Right ventricle myocardium inferior (tissue), 1 donor: ENCODE results near the gene FAM24A. TPM values are rescaled to one million over a fixed set of nuclear protein-coding genes. Genes with fewer than 3 reads are reported as not detected.

Source experiments
- ATAC-seq: fragments of 200-7000 bp; cut with Tn5 transposase; one replicate; pipeline ENCODE4 v1.9.1; 2020; ENCODE audit warnings: mild to moderate bottlenecking, moderate library complexity
- DNase-seq: peaks from one replicate; pipeline ENCODE4 v3.0.0; 2021; ENCODE audit errors: missing footprints
- intact Hi-C: fragments of 100-400 bp; cut with DNase I; formaldehyde crosslinking; loops from one replicate; pipeline ENCODE4 v1.11.0; 2022
- total RNA-seq: library from RNA; stranded (reverse); fragmentation: NEBNext Ultra II Directional; extraction: Animal tissue kit (Norgen Biotek cat#: 25700); gene quantifications from one replicate; pipeline ENCODE4 v1.2.1, GENCODE V29; 2021
- donor health status: DM: no; HTN: yes; CAD: no; lungs with severe emphysema.

FAM24A gene
- total RNA-seq, 1 donor from 2014 or later, result not detected

GRCh38 chr10:122911889-122912484 is 1.6 kb downstream of the FAM24A start:
- intact Hi-C loops, result no loop called here
- DNase-seq, result no peak
- no peak for ATAC-seq

- no peak for DNase-seq
- intact Hi-C loops, result no loop called here
These were observed 5.3 kb downstream of the FAM24A start for GRCh38 chr10:122915700-122916099.

GRCh38 chr10:122930140-122930539 is 19.7 kb downstream of the FAM24A start:
- intact Hi-C loops, result no loop called here
- DNase-seq, result no peak
- no peak for ATAC-seq

More at GRCh38 chr10:122915700-122916099, 5.3 kb downstream of the FAM24A start:
- no peak for ATAC-seq

- DNase-seq, result no peak
- intact Hi-C loops, result no loop called here
- ATAC-seq, result no peak
These were observed 20.9 kb downstream of the FAM24A start for GRCh38 chr10:122931088-122931906.

DNA sequence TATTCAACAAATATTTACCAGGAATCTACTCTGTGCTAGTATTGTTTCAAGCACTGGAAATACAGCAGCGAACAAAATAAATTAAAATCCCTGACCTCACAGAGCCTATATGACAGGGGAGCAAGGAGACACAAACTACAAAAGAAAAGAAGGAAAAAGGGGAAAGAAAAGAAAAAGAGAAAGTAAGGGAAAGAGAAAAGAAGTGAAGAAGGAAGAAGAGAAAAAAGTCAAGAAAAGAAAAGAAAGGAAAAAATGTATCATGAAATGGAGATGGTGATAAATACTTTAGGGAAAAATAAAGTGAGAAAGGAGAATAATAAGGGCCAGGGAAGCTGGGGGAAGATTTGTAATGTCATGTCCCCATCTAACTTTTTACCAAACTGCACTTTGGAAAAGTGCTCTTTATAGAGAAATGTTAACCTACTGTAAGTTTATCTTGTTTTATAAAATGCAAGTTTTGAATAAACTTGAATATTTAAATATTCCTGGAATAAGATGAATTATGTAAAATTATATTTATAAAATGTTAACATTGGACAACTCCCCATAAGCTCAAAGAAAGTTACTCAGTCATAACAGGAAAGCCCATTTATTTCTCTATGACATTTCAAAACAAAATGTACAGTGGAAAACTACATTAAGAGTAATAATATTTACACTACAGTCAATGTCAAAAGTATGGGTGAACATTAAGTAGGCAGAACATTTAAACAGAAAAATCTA is 28.9 kb downstream of the FAM24A start:
- ATAC-seq, result no peak

DNA sequence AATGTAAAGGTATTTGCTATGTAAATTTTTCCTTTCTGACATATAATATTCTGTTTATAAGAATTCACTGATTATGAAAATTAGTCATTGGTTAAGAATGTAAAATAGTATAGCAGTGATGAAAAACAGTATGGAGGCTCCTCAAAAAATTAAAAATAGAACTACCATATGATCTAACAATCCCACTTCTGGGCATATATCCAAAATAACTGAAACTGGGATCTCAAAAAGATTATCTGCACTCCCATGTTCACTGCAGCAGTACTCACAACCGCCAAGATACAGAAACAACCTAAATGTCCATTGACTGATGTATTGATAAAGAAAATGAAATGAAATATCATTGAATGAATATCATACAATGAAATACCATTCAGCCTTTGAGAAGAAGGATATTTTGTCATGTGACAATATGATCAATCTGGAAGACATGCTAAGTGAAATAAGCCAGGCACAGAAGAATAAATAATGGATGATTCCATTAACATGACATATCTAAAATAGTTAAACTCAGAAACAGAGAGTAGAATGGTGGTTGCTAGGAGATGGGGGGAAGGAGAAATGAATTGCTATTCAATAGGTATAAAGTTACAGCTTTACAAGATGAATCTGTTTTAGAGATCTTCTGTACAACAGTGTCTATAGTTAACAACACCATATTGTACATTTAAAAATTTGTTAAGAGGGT is 29.6 kb downstream of the FAM24A start:
- intact Hi-C loops, result no loop called here
- no peak for ATAC-seq

More for the DNA sequence above, 28.9 kb downstream of the FAM24A start:
- intact Hi-C loops, result no loop called here
- no peak for DNase-seq

DNA sequence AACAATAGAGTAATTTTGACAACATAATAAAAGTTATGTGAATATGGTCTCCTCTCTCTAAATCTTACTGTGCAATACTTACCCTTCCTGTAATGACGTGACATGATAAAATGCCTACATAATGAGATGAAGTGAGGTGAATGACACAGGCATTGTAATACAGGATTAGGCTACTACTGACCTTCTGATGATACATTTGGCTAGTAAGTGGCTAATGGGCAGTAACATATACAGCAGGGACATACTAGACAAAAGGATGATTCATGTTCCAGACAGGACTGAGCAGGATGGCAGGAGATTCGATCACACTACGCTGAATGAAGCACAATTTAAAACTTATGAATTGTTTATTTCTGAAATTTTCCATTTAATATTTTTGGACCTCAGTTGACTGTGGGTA is 38.9 kb downstream of the FAM24A start:
- ATAC-seq (no peak), DNase-seq (no peak)
- intact Hi-C loops, result no loop called here

More for the DNA sequence above, 29.6 kb downstream of the FAM24A start:
- no peak for DNase-seq

DNA sequence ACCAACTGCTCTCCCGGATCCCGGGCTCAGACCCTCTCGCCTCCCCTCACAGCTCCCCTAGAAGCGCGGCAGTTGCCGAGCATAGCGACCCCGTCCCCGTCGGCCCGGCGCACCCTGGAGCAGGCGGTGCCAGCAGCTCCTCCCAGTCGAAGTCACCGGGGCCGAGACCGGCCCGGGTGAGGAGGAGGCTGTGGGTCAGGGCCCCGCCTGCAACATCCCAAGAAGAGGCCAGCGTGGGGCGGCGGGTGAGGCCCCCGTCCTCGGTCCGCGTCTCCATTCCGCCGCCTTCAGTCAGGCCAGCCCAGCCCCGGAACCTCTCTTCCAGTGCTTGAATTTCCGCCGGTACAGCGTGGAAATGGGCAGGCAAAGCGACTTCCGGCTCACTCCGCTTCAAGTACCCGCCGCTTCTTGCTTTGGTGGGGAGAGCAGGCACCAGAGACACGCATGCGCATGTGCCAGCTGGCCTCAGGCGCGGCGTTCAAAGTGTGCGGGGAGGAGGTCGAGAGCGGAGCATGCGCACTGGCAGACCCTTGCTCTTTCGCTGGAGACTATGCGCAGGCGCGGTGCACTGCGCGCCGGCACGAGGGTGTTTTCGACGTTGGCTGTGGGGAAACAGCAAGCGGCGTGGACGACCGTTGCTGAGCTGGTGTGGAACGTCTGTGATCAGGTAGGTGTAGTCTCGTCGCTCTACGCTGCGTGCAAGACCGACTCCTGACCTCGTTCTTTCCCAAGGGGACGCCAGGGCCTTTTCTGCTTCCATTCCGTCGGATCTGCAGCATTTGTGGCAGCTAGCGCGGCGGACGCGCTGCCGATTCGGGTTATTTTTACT is 43.7 kb downstream of the FAM24A start, which contains the start of gene C10orf88:
Gene C10orf88, minus strand, starts transcription at position 326 of the 829 bp plus-strand sequence. Its CDS starts 49 bp downstream, at position 277.
- peak; percentile 99 for ATAC-seq
- intact Hi-C loops, result loop anchor here (1.0 to 5.0 kb wide), 2 partner anchors 26 to 53 kb away; partner anchors contain the start of genes ACADSB, IKZF5 and PSTK

GRCh38 chr10:122954731-122955050 is 44.3 kb downstream of the FAM24A start:
- ATAC-seq, result no peak
- peak; percentile 65 for DNase-seq
- intact Hi-C loops, result loop anchor here (1.0 to 5.0 kb wide), 2 partner anchors 26 to 53 kb away; partner anchors contain the start of genes ACADSB, IKZF5 and PSTK

More for the DNA sequence above, 43.7 kb downstream of the FAM24A start, which contains the start of gene C10orf88:
- DNase-seq, result peak; percentile 97

- no peak for ATAC-seq
- DNase-seq, result no peak
- intact Hi-C loops, result no loop called here
These were observed 45.5 kb downstream of the FAM24A start for GRCh38 chr10:122955892-122956291.

GRCh38 chr10:122957474-122957873 is 47.1 kb downstream of the FAM24A start:
- intact Hi-C loops, result no loop called here
- no peak for ATAC-seq
- DNase-seq, result no peak

DNA sequence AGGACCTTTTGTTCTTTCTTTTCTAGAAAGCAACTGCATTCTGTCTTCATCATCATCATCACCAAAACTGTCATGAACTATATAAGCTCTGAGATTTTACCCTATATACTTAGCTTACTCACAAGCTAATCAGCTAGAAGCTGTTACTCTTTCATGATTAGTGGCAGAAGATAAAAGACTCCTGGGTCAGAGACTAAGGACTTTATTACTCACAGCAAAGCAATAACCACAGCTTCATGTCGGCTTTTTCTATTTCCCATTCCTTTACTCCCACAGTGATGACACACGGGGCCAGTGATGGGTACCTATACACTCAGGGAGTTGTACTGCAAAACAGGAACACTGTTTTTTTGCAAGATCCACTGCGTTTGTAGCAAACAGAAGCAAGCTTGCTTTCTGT is 52.0 kb downstream of the FAM24A start:
- DNase-seq (no peak), ATAC-seq (no peak)
- intact Hi-C loops, result no loop called here

Other genes with a start within 250 kb of the FAM24A start
- not detected for gene C10orf120, start 210.8 kb upstream of the FAM24A start, total RNA-seq
- not detected for gene CUZD1, start 64.8 kb upstream of the FAM24A start, total RNA-seq
- 1.0 TPM for gene FAM24B, start 31.0 kb upstream of the FAM24A start, total RNA-seq
- 4.1 TPM for gene C10orf88, start 43.6 kb downstream of the FAM24A start, total RNA-seq
- gene PSTK, start 69.8 kb downstream of the FAM24A start, total RNA-seq, result 1.5 TPM
- 12.0 TPM for gene IKZF5, start 98.2 kb downstream of the FAM24A start, total RNA-seq
- gene ACADSB, start 98.4 kb downstream of the FAM24A start, total RNA-seq, result 72.9 TPM
- gene HMX3, start 225.4 kb downstream of the FAM24A start, total RNA-seq, result not detected
- not detected for gene HMX2, start 237.5 kb downstream of the FAM24A start, total RNA-seq
- 37.7 TPM for gene BUB3, start 243.8 kb downstream of the FAM24A start, total RNA-seq